COLO668 (cell line): ENCODE measurements around the gene GNG12.

Experiments
- DNase-seq: peaks from one replicate; lab custom pipeline; 2025; ENCODE audit not compliant: unreplicated experiment; lab: John Stamatoyannopoulos, UW

GNG12 gene

GRCh38 chr1:67755619-67756018 is 77.6 kb downstream of the GNG12 start:
- no peak for DNase-seq

GRCh38 chr1:67755160-67755559 is 78.1 kb downstream of the GNG12 start:
- DNase-seq, result no peak

GRCh38 chr1:67754526-67754920 is 78.7 kb downstream of the GNG12 start:
- no peak for DNase-seq

- peak; percentile 74 for DNase-seq
Observed at GRCh38 chr1:67753776-67754525, 79.3 kb downstream of the GNG12 start.

GRCh38 chr1:67752306-67752705 is 81.0 kb downstream of the GNG12 start:
- no peak for DNase-seq

- no peak for DNase-seq
Observed at GRCh38 chr1:67750691-67751054, 82.6 kb downstream of the GNG12 start.

GRCh38 chr1:67749844-67750690 is 83.2 kb downstream of the GNG12 start:
- no peak for DNase-seq

GRCh38 chr1:67749263-67749843 is 83.9 kb downstream of the GNG12 start:
- no peak for DNase-seq

GRCh38 chr1:67748630-67749029 is 84.6 kb downstream of the GNG12 start:
- peak; percentile 44 for DNase-seq

GRCh38 chr1:67747671-67748546 is 85.4 kb downstream of the GNG12 start:
- no peak for DNase-seq

- no peak for DNase-seq
Observed at GRCh38 chr1:67745875-67746698, 87.2 kb downstream of the GNG12 start.

- DNase-seq, result no peak
Observed at GRCh38 chr1:67743072-67743725, 90.1 kb downstream of the GNG12 start.

GRCh38 chr1:67741736-67742135 is 91.5 kb downstream of the GNG12 start:
- no peak for DNase-seq

GRCh38 chr1:67741121-67741520 is 92.1 kb downstream of the GNG12 start:
- DNase-seq, result no peak

- no peak for DNase-seq
Observed at GRCh38 chr1:67740543-67740942, 92.7 kb downstream of the GNG12 start.

- DNase-seq, result no peak
Observed at GRCh38 chr1:67739361-67739760, 93.9 kb downstream of the GNG12 start.

- no peak for DNase-seq
Observed at GRCh38 chr1:67738401-67738800, 94.9 kb downstream of the GNG12 start.

GRCh38 chr1:67737875-67738274 is 95.4 kb downstream of the GNG12 start:
- DNase-seq, result no peak

- DNase-seq, result no peak
Observed at GRCh38 chr1:67736750-67737149, 96.5 kb downstream of the GNG12 start.
